Mucosa of descending colon (tissue), 3 donors: Measurements from ENCODE around the gene AXIN2. TPM values are rescaled to one million over a fixed set of nuclear protein-coding genes. Genes with fewer than 3 reads are reported as not detected.
"Not testable (repeated sequence)": the region's sequence is repeated elsewhere in the genome, so short reads cannot be mapped to it uniquely, and the experiment has no call there.

ENCODE experiments used
- ATAC-seq: fragments of 200-7000 bp; cut with Tn5 transposase; one replicate; pipeline ENCODE4 v1.9.1; 2020; ENCODE audit warnings: mild to moderate bottlenecking, moderate library complexity
- DNase-seq, 3 donors: peaks; one replicate each; pipeline ENCODE4 v3.0.0-alpha.2; 2020
- H3K36me3 ChIP-seq: fragments of 200-600 bp; one replicate; pipeline ENCODE4 v1.8.0; 2021; ENCODE audit warnings: low read depth, mild to moderate bottlenecking
- H3K4me1 ChIP-seq: fragments of 200-600 bp; one replicate; pipeline ENCODE4 v1.8.0; 2021; ENCODE audit warnings: low read depth, mild to moderate bottlenecking
- H3K4me3 ChIP-seq: fragments of 200-600 bp; one replicate; pipeline ENCODE4 v1.8.0; 2021; ENCODE audit warnings: mild to moderate bottlenecking
- H3K9me3 ChIP-seq: fragments of 200-600 bp; one replicate; pipeline ENCODE4 v1.8.0; 2021; ENCODE audit warnings: mild to moderate bottlenecking
- intact Hi-C, 2 donors: fragments of 100-400 bp; cut with DNase I in 1 of 2; cut with micrococcal nuclease in 1 of 2; formaldehyde crosslinking; loops; one replicate each; pipeline versions ENCODE4 v1.11.0 to v1.11.1; 2022; cut with DNase I, micrococcal nuclease
- total RNA-seq, 3 donors: library from RNA; stranded (reverse); fragmentation: NEBNext Ultra II Directional in 2 of 3; extraction: Animal tissue kit (Norgen Biotek cat#: 25700) in 2 of 3; gene quantifications; one replicate each; pipeline versions ENCODE4 v1.2.1 to v1.2.4, GENCODE V29; 2021 to 2023
- TF ChIP-seq, protein P1 (sequence below): fragments of 200-600 bp; IDR thresholded peaks from one replicate; pipeline ENCODE4 v1.8.0; 2022; ENCODE audit warnings: antibody characterized with exemption, mild to moderate bottlenecking
- donor health status: DM: no; HTN: no; CAD: no; lungs with moderate emphysema.
- donor health status: DM: no; HTN: no; CAD: no.
- donor health status: DM: no; HTN: yes; CAD: no.

Gene AXIN2
- total RNA-seq, 3 donors from 2014 or later = 27.6 to 63.3 (median 39.3) TPM

DNA sequence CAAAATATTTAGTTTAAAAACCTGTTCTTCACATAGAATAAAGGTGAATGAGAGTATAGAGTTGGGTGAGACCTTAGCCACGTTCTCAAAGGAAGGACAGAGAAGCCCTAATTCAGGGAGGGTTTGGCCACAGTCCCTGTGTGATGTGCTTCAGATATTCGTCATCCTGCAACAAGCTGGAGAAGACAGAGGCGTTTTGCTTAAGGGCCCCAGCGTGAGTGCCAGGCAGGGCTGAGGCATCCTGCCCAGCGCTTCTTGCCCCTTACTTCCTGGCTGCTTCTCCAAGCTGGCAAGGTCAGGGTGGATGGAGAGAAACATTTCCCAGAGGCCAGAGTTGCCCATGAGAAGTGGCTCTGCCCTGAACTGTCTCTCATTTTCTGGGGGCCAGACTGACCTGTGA, 46.9 kb downstream of the AXIN2 start:
- H3K9me3 ChIP-seq = no peaks in the 10 kb centered on the region
- H3K36me3 ChIP-seq = no peaks in the 10 kb centered on the region
- DNase-seq (no peak), ATAC-seq (no peak)
- TF ChIP-seq, protein P1, sequence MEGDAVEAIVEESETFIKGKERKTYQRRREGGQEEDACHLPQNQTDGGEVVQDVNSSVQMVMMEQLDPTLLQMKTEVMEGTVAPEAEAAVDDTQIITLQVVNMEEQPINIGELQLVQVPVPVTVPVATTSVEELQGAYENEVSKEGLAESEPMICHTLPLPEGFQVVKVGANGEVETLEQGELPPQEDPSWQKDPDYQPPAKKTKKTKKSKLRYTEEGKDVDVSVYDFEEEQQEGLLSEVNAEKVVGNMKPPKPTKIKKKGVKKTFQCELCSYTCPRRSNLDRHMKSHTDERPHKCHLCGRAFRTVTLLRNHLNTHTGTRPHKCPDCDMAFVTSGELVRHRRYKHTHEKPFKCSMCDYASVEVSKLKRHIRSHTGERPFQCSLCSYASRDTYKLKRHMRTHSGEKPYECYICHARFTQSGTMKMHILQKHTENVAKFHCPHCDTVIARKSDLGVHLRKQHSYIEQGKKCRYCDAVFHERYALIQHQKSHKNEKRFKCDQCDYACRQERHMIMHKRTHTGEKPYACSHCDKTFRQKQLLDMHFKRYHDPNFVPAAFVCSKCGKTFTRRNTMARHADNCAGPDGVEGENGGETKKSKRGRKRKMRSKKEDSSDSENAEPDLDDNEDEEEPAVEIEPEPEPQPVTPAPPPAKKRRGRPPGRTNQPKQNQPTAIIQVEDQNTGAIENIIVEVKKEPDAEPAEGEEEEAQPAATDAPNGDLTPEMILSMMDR = no peak
- intact Hi-C loops = no loop called here
- H3K4me3 ChIP-seq = no peak overlapping the region
- peaks cover 11% of the 10 kb centered on the region for H3K4me1 ChIP-seq

DNA sequence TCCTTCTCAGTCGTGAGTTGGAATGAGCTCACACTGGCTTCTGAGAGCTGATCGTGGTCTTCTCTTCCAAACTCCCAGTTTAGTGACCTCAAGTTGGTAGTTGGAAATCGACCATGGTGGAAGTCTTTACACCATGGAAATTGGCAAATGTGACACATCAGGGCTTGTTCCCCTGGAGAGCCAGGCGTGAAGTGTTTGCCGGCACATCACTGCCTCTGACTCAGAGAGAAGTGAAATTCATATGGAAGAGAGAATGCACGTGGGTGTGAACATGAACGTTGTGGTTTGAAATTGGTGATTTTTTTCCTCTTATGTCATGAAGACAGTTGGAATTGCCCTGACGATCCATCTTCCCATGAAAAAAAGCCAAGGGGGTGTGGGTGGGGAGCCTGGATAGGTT, 47.4 kb downstream of the AXIN2 start:
- intact Hi-C loops = no loop called here
- TF ChIP-seq, protein P1 = no peak
- DNase-seq = no peak
- H3K9me3 ChIP-seq = no peaks in the 10 kb centered on the region
- H3K36me3 ChIP-seq = no peaks in the 10 kb centered on the region
- H3K4me3 ChIP-seq = no peak overlapping the region
- peaks cover 11% of the 10 kb centered on the region for H3K4me1 ChIP-seq
- ATAC-seq = no peak

DNA sequence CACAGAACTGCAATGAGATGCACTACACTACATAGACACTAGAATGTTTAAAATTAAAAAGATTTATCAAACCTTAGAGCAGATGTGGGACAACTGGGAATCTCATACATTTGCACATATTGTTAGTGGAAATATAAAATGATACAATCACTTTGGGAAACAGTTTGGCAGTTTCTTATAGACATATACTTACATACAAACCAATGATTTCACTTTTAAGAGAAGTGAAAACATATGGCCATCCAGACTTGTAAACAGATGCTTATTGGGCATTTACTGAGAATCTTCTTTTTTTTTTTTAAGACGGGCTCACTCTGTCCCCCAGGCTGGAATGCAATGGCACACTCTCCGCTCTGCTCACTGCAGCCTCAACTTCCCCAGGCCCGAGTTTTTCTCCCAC, 50.1 kb downstream of the AXIN2 start:
- TF ChIP-seq, protein P1 = no peak
- Histone ChIP-seq H3K4me1 (peaks cover 11% of the 10 kb centered on the region), H3K9me3 (no peaks in the 10 kb centered on the region), H3K4me3 (no peak overlapping the region), H3K36me3 (no peaks in the 10 kb centered on the region)
- intact Hi-C loops = no loop called here
- ATAC-seq (no peak), DNase-seq (no peak)

DNA sequence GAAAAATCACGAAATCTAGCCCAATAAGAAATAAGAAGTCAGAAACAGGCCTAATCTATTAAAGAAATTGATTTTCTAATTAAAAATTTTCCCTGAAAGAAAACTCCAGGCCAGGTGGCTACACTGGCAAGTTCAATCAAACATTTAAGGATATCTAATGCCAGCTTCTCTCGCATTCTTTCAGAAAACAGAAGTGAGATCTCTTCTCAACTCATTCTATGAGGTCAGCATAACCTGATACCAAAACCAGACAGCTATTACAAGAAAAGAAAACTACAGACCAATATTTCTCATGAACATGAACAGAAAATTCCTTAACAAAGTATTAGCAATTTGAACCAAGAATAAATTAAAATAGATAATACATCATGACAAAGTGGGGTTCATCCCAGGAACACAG, 52.4 kb downstream of the AXIN2 start:
- H3K4me1 ChIP-seq = no peaks in the 10 kb centered on the region
- no peaks in the 10 kb centered on the region for H3K9me3 ChIP-seq
- H3K4me3 ChIP-seq = no peak overlapping the region
- H3K36me3 ChIP-seq = no peaks in the 10 kb centered on the region
- TF ChIP-seq, protein P1 = no peak
- ATAC-seq (no peak), DNase-seq (no peak)
- intact Hi-C loops = no loop called here

DNA sequence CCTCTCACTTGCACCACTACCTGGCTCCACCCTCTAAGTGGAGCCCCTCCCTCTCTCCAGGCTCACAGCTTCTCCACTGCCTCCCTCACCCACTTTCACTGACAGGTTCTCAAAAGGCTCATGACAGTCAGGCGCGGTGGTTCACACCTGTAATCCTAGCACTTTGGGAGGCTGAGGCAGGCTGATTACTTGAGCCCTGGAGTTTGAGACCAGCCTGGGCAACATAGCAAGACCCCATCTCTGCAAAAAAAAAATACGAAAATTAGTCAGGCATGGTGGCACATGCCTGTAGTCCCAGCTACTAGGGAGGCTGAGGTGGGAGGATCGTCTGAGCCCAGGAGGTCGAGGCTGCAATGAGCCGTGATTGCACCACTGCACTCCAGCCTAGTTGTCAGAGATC, 56.8 kb downstream of the AXIN2 start:
- intact Hi-C loops, H3K4me3 ChIP-seq, H3K9me3 ChIP-seq, H3K36me3 ChIP-seq, DNase-seq, ATAC-seq, H3K4me1 ChIP-seq: not testable (repeated sequence)

DNA sequence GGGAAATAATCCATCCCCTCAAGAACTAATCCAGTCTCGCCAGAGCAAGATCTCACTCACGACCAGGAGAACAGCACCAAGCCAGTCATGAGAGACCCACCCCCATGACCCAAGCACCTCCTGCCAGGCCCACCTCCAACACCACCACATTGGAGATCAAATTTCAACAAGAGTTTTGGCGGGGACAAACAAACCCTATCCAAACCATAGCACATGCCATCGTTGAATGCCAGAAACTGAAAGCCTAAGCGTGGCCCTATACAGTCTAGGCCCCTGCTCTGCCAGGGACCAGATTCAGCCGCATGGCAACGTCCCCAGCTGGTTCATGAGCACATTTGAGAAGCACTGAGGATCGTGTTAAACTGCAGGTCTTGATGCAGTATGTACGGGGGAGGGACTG, 57.3 kb downstream of the AXIN2 start:
- intact Hi-C loops = no loop called here
- Histone ChIP-seq H3K4me3 (no peak overlapping the region), H3K9me3 (no peaks in the 10 kb centered on the region), H3K36me3 (no peaks in the 10 kb centered on the region), H3K4me1 (no peaks in the 10 kb centered on the region)
- TF ChIP-seq, protein P1 = no peak
- ATAC-seq (no peak), DNase-seq (no peak)
